ENCODE data around the gene P2RX2. TPM values are rescaled to one million over a fixed set of nuclear protein-coding genes. Genes with fewer than 3 reads are reported as not detected.

Gene P2RX2
- total and polyA plus RNA-seq, 2 of the 4 experiments (the other 2 are of a cell fraction), result not detected

- Histone ChIP-seq H3K9me3 (ENCODE audit: control insufficient read depth, insufficient read depth, low read length) (no peaks in the 10 kb centered on the region), H3K27ac (ENCODE audit: insufficient read depth, low read length) (no peak overlapping the region), H2AFZ (replicated peaks; ENCODE audit: low read length, poor library complexity) (no peak overlapping the region), H2BK120ac (ENCODE audit: low read depth, low read length) (no peak overlapping the region), H3K4me3 (ENCODE audit: insufficient read depth, low read depth, low read length) (no peak overlapping the region), H3K36me3 (ENCODE audit: control insufficient read depth, insufficient read depth, low read length) (peaks cover 37% of the 10 kb centered on the region), H3K56ac (ENCODE audit: extremely low read depth, insufficient read depth, low read length) (no peak overlapping the region), H3K79me1 (ENCODE audit: low read depth in 1 of 2, low read length in 2 of 2) (no peaks in the 10 kb centered on the region), H2BK5ac (ENCODE audit: low read depth, low read length, poor library complexity, severe bottlenecking) (no peak overlapping the region), H3K18ac (ENCODE audit: low read depth, low read length) (no peak overlapping the region), H4K20me1 (ENCODE audit: insufficient read depth, low read length) (no peaks in the 10 kb centered on the region; the same call in 1 of the 2 replicates), H3K27me3 (ENCODE audit: control insufficient read depth, insufficient read depth, low read length) (no peaks in the 10 kb centered on the region), H2BK15ac (ENCODE audit: low read depth, low read length) (no peak overlapping the region), H3K9ac (ENCODE audit: low read depth, low read length) (no peak overlapping the region), H2AK5ac (ENCODE audit: low read depth, low read length) (no peak overlapping the region), H4K91ac (ENCODE audit: insufficient read depth, low read depth, low read length) (no peak overlapping the region), H2AK9ac (replicated peaks; ENCODE audit: low read depth, low read length, poor library complexity) (no peak overlapping the region), H4K8ac (ENCODE audit: low read depth in 2 of 2, low read length in 2 of 2) (no peak overlapping the region), H3K4me1 (ENCODE audit: control insufficient read depth, insufficient read depth, low read length) (no peaks in the 10 kb centered on the region), H4K5ac (ENCODE audit: low read depth, low read length) (no peak overlapping the region), H3K9me1 (ENCODE audit: insufficient read depth, low read length) (no peaks in the 10 kb centered on the region), H3K4ac (ENCODE audit: low read depth, low read length) (no peak overlapping the region), H2BK20ac (ENCODE audit: low read depth, low read length) (no peak overlapping the region), H3K14ac (replicated peaks; ENCODE audit: low read depth, low read length) (no peak overlapping the region), H3K4me2 (ENCODE audit: low read depth, low read length) (no peak overlapping the region), H3K23ac (ENCODE audit: low read depth, low read length) (no peak overlapping the region)
- intact Hi-C loops (cut with micrococcal nuclease), result no loop called here
- no TSS peak for BruUV-seq (replicated peaks)
- POLR2A ChIA-PET (ENCODE audit: unreplicated experiment), result no interaction called here
- in situ Hi-C loops (cut with MboI; ENCODE audit: low sequenced_read_pairs), result no loop called here
- DNase-seq, result no peak
- WGBS, 2 experiments (ENCODE audit: extremely low coverage in 2 of 2, insufficient read length in 1 of 2), result 84% methylated on average over 8 of the region's 22 CpGs; no CpG with 5 or more reads in 1 of the 2 experiments
- CTCF ChIA-PET, result no interaction called here
- no peak for TF ChIP-seq CHD1 (IDR thresholded peaks at IDR 0.05; ENCODE audit: low read depth, low read length)
- no peak for TF ChIP-seq SMC3 (IDR thresholded peaks at IDR 0.05; ENCODE audit: low read depth, low read length)
- TF ChIP-seq NFE2L2 (IDR thresholded peaks at IDR 0.05; ENCODE audit: low read depth, low read length), result no peak
- no peak for TF ChIP-seq CEBPB (IDR thresholded peaks at IDR 0.05; ENCODE audit: low read depth, low read length)
- no peak for TF ChIP-seq BHLHE40 (IDR thresholded peaks at IDR 0.05; ENCODE audit: low read depth, low read length)
- TF ChIP-seq, protein P1, sequence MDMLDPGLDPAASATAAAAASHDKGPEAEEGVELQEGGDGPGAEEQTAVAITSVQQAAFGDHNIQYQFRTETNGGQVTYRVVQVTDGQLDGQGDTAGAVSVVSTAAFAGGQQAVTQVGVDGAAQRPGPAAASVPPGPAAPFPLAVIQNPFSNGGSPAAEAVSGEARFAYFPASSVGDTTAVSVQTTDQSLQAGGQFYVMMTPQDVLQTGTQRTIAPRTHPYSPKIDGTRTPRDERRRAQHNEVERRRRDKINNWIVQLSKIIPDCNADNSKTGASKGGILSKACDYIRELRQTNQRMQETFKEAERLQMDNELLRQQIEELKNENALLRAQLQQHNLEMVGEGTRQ (IDR thresholded peaks at IDR 0.05; ENCODE audit: low read depth, low read length), result no peak
- TF ChIP-seq RAD21 (IDR thresholded peaks at IDR 0.05; ENCODE audit: low read length), result no peak
- TF ChIP-seq FOS (IDR thresholded peaks at IDR 0.05; ENCODE audit: low read depth, low read length), result no peak
- TF ChIP-seq RCOR1 (IDR thresholded peaks at IDR 0.05; ENCODE audit: insufficient replicate concordance, low read length), result no peak
- TF ChIP-seq MAFK (IDR thresholded peaks at IDR 0.05; ENCODE audit: low read depth, low read length), result no peak
- TF ChIP-seq POLR2A (IDR thresholded peaks at IDR 0.05; ENCODE audit: low read depth, low read length), result no peak
- TF ChIP-seq RFX5 (IDR thresholded peaks at IDR 0.05; ENCODE audit: low read depth, low read length), result no peak
- TF ChIP-seq MAZ (IDR thresholded peaks at IDR 0.05; ENCODE audit: borderline replicate concordance, low read depth, low read length), result no peak
- TF ChIP-seq, protein P2, sequence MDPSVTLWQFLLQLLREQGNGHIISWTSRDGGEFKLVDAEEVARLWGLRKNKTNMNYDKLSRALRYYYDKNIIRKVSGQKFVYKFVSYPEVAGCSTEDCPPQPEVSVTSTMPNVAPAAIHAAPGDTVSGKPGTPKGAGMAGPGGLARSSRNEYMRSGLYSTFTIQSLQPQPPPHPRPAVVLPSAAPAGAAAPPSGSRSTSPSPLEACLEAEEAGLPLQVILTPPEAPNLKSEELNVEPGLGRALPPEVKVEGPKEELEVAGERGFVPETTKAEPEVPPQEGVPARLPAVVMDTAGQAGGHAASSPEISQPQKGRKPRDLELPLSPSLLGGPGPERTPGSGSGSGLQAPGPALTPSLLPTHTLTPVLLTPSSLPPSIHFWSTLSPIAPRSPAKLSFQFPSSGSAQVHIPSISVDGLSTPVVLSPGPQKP (IDR thresholded peaks at IDR 0.05; ENCODE audit: borderline replicate concordance, low read depth, low read length), result no peak
- TF ChIP-seq MXI1 (IDR thresholded peaks at IDR 0.05; ENCODE audit: borderline replicate concordance, low read depth, low read length), result no peak
- TF ChIP-seq, protein P3, sequence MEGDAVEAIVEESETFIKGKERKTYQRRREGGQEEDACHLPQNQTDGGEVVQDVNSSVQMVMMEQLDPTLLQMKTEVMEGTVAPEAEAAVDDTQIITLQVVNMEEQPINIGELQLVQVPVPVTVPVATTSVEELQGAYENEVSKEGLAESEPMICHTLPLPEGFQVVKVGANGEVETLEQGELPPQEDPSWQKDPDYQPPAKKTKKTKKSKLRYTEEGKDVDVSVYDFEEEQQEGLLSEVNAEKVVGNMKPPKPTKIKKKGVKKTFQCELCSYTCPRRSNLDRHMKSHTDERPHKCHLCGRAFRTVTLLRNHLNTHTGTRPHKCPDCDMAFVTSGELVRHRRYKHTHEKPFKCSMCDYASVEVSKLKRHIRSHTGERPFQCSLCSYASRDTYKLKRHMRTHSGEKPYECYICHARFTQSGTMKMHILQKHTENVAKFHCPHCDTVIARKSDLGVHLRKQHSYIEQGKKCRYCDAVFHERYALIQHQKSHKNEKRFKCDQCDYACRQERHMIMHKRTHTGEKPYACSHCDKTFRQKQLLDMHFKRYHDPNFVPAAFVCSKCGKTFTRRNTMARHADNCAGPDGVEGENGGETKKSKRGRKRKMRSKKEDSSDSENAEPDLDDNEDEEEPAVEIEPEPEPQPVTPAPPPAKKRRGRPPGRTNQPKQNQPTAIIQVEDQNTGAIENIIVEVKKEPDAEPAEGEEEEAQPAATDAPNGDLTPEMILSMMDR (conservative IDR thresholded peaks at IDR 0.05; ENCODE audit: low read depth, low read length), result no peak
- ATAC-seq (ENCODE audit: low read depth), result no peak
- dilution Hi-C loops (cut with HindIII; ENCODE audit: low sequenced_read_pairs, unreplicated experiment), result no loop called here
Observed at GRCh38 chr12:132577191-132577920, 41.2 kb upstream of the P2RX2 start.

Data from IMR-90 (cell line).